ENCODE data around the gene ALS2CL. TPM values are rescaled to one million over a fixed set of nuclear protein-coding genes. Genes with fewer than 3 reads are reported as not detected.
"Not testable (repeated sequence)": the region's sequence is repeated elsewhere in the genome, so short reads cannot be mapped to it uniquely, and the experiment has no call there.

The ALS2CL gene, protein sequence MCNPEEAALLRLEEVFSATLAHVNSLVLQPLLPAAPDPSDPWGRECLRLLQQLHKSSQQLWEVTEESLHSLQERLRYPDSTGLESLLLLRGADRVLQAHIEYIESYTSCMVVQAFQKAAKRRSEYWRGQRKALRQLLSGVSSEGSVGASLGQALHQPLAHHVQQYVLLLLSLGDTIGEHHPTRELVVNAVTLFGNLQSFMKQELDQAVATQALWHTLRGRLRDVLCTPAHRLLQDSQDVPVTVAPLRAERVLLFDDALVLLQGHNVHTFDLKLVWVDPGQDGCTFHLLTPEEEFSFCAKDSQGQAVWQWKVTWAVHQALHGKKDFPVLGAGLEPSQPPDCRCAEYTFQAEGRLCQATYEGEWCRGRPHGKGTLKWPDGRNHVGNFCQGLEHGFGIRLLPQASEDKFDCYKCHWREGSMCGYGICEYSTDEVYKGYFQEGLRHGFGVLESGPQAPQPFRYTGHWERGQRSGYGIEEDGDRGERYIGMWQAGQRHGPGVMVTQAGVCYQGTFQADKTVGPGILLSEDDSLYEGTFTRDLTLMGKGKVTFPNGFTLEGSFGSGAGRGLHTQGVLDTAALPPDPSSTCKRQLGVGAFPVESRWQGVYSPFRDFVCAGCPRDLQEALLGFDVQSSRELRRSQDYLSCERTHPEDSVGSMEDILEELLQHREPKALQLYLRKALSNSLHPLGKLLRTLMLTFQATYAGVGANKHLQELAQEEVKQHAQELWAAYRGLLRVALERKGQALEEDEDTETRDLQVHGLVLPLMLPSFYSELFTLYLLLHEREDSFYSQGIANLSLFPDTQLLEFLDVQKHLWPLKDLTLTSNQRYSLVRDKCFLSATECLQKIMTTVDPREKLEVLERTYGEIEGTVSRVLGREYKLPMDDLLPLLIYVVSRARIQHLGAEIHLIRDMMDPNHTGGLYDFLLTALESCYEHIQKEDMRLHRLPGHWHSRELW
- total RNA-seq: 1 to 10 TPM; 6.9 to 7.4 TPM

DNA sequence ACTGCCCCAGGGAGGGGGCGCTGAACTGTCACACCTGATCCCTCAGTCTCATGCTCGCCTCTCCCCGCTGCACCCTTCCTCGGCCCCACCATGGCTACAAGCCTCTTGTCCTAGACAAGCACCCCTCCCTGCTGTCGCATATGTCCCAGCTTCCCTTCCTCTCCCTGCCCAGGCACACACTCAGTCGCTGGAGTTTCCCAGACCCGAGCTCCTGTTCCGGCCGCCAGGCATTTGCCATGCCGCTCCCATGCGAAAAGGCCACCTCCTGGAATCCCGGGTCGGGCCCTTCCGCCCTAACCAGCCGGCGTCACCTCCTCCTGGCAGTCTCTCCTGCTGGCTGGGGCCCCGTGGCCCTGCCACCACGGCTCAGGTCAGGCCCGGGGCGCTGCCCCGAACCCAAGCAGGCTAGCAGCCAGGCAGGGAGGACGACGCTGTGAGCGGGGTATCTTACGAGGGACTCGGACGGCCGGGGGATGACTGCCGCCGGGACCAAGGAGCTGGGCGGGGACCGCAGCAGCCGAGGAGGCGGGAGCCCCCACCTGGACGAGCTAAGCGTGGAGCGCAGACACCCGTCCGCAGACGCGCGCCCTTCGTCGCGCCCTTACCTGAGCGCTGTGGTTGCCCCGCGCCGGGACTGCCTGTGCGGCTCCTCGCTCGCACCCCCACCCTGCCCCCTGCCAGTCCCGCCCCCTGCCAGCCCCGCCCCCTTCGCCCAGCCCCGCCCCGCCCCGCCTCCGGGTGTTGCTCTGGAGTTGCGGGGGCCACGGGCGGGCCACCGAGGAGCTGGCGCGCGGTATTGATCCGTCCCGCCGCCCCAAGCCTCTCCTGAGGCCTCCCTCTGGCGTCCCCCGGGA is at the start of gene ALS2CL:
TSS of gene ALS2CL (minus strand) at position 642 of the 854 bp plus-strand sequence. CDS start 4,239 bp downstream, outside the sequence.
- Mint-ChIP-seq H3K4me3 (peak within 1 kb of the TSS; percentile 76), H3K4me1 (peaks cover 44% of the 10 kb centered on the region), H3K27ac (no peak within 1 kb of the TSS), H3K36me3 (ENCODE audit: low read depth) (no peaks in the 10 kb centered on the region), H3K27me3 (peaks cover 19% of the 10 kb centered on the region), H3K9me3 (no peaks in the 10 kb centered on the region)
- POLR2A ChIA-PET: no interaction called here
- CTCF ChIA-PET: interaction anchor here (1.0 kb wide), 1 partner anchor 231 kb away, joined by 3 read pairs; no protein-coding TSS in a partner anchor
- peak; percentile 71 for DNase-seq

DNA sequence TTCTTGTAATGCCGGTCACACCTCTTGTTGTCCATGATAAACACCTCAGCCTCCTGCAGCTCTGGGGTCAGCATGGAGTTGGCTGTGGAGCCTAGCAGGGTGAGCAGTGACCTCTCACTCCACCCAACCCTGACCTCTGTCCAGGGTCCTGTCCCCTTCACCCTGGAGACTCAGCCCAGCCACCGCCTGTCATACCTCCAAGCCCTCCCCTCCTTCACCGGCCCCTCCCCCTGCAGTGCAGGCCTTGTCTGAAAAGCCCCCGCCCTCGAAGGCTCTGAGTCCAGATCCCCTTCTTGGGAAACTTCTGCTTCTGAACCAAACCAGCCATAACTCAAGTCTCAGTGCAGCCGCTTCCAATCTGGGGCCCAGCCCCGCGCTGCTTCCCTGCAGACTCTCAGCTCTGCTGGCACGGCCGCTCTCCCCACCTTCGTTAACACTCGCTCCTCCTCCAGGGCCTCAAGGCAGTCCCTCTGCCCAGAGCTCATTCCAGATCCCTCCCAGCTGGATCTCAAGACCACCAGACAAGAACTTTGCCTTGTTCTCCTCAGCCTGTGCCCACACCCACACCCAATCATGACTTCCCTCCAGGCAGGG is 49.6 kb upstream of the ALS2CL start:
- H3K36me3 Mint-ChIP-seq (ENCODE audit: low read depth): no peaks in the 10 kb centered on the region
- H3K9me3 Mint-ChIP-seq: no peaks in the 10 kb centered on the region
- peaks cover 1% of the 10 kb centered on the region for H3K27me3 Mint-ChIP-seq
- no peak for DNase-seq
- H3K4me3 Mint-ChIP-seq: no peak overlapping the region
- POLR2A ChIA-PET: no interaction called here
- H3K27ac Mint-ChIP-seq: no peak overlapping the region
- H3K4me1 Mint-ChIP-seq: no peaks in the 10 kb centered on the region
- CTCF ChIA-PET: no interaction called here

DNA sequence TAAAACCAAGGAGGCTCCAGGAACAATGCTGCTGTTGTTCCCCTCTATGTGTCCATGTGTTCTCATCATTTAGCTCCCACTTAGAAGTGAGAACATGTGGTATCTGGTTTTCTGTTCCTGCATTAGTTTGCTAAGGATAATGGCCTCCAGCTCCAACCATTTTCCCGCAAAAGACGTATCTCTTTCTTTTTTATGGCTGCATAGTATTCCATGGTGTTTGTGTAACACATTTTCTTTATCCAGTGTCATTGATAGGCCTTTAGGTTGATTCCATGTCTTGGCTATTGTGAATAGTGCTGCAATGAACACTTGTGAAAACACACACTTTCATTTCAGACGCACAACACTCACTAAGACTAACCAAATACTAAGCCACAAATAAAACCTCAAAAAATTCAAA is 46.1 kb upstream of the ALS2CL start:
- POLR2A ChIA-PET; DNase-seq; H3K4me3 Mint-ChIP-seq; CTCF ChIA-PET; H3K36me3 Mint-ChIP-seq (ENCODE audit: low read depth); H3K9me3 Mint-ChIP-seq; H3K4me1 Mint-ChIP-seq; H3K27ac Mint-ChIP-seq; H3K27me3 Mint-ChIP-seq: not testable (repeated sequence)

DNA sequence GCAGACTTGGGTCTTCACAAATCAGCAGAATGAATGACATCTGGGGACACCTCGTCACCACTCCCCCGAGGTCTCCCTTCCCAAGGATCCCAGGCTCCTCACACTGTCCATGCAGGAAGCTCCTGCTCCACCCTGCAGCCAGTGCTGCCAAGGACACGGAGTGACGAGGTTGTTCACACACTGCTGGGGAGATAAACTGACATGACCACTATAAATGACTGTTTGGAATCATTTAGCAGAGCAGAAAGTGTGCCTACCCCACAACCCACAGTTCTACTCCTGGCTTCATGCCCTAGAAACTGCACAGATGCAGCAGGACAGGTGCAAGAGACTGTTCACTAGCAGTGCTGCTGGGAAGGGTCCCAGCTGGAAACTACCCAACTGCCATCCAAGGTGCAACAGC is 43.9 kb upstream of the ALS2CL start:
- Mint-ChIP-seq H3K27ac (no peak overlapping the region), H3K4me1 (no peaks in the 10 kb centered on the region), H3K9me3 (no peaks in the 10 kb centered on the region), H3K4me3 (no peak overlapping the region), H3K27me3 (peaks cover 5% of the 10 kb centered on the region), H3K36me3 (ENCODE audit: low read depth) (no peaks in the 10 kb centered on the region)
- no peak for DNase-seq
- ChIA-PET POLR2A (no interaction called here), CTCF (no interaction called here)

DNA sequence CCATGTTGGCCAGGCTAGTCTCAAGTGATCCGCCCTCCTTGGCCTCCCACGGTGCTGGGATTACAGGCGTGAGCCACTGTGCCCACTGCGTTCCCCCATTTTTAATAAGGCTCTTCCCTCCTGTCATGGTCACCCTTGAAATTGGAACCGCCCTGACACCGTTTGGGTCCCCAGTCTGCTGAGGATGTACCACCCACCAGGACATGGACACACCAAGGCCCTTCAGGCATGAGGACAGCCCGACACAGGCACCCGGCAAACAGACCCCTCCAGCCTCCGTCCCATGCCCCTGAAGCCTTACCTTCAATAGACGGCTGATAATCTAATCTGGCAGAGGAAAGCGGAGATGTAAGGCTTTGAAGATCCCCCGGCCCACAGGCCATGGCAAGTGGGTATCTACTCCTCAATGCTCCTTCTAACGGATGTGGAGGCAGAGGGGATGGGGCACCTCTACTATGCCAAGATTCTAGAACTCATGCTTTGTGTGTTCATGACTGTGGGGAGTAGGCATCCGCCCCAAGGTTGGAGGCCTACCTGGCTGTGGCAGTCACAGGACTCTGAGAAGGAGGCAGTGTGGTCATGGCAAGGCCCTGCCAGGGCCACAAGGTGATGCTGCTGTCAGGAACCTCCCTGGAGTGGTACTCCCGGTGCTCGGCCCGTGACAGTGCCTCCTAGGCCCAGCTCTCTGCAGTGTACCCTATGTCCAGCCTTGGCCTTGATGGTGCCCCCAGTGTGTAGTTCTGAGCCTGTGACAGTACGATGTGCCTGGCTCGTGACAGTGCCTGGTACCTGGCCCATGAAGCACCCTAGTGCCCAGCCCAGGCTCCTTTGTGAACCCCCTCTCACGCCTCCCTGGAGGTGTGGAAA is 42.8 kb upstream of the ALS2CL start:
- Mint-ChIP-seq H3K9me3 (no peaks in the 10 kb centered on the region), H3K27me3 (peaks cover 11% of the 10 kb centered on the region), H3K36me3 (ENCODE audit: low read depth) (no peaks in the 10 kb centered on the region), H3K4me1 (no peaks in the 10 kb centered on the region), H3K4me3 (no peak overlapping the region), H3K27ac (no peak overlapping the region)
- POLR2A ChIA-PET: no interaction called here
- DNase-seq: no peak
- CTCF ChIA-PET: interaction anchor here (0.6 to 1.3 kb wide), 3 partner anchors 111 to 688 kb away, joined by 3 read pairs; no protein-coding TSS in a partner anchor

DNA sequence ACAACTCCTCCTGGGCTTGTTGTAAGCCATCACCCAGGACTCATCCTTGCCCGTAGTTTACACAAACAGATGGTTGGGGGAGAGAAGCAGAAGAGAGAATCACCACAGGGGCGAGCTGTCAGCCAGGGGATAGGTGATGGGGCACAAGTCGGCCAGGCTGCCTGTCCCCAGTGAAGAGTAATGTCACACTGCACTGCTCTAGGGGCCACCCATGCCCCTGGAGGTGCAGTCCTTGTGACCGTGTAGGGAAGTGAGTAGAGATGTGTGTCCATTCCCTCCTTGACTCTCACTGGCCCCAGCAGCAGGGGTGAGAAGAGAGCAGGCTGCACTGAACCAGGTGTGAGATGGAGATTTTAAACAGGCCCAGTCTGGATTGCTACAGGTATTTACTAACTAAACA is 41.3 kb upstream of the ALS2CL start:
- Mint-ChIP-seq H3K4me3 (no peak overlapping the region), H3K27ac (no peak overlapping the region), H3K27me3 (peaks cover 12% of the 10 kb centered on the region), H3K9me3 (no peaks in the 10 kb centered on the region), H3K4me1 (no peaks in the 10 kb centered on the region), H3K36me3 (ENCODE audit: low read depth) (no peaks in the 10 kb centered on the region)
- CTCF ChIA-PET: interaction anchor here (0.8 kb wide), 1 partner anchor 9 kb away, joined by 3 read pairs; no protein-coding TSS in a partner anchor
- DNase-seq: no peak
- POLR2A ChIA-PET: no interaction called here

DNA sequence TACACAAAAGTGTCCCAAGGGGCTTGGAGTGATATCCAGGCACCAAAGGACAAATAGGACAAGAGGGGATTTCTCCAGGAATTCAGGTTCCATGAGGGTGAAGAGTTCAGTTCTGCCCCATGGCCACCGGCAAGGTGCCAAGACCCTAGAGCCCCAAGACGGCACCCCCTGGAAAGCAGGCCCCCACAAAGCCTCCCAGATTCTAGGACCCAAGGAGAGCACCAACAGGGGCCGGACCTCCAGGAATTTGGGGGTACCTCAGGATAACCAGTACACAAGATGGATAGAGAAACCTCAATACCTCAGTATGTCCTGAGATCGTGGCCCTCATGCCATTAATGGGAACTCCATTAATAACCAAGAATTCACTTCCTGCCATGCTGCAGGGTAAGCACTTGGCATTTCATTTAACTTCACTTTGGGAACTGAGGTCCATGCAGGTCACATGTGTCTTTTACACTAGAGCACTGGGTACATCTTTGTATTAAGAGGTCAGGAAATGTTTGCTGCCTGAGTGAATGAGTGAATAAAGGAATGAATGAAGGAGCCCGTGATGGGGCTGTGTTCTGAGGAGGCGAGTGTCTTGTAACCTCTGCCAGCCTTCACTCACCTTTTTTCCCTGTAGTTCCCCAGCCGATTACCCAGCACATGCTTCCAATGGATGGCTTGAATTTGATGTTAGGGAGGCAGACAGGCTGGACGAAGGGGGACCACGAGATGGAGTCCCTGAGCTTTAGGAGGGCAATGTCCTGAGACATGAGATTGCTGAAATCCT is 39.7 kb upstream of the ALS2CL start:
- Mint-ChIP-seq H3K9me3 (no peaks in the 10 kb centered on the region), H3K27ac (no peak overlapping the region), H3K27me3 (peaks cover 18% of the 10 kb centered on the region), H3K36me3 (ENCODE audit: low read depth) (no peaks in the 10 kb centered on the region), H3K4me3 (no peak overlapping the region), H3K4me1 (no peaks in the 10 kb centered on the region)
- CTCF ChIA-PET: no interaction called here
- POLR2A ChIA-PET: no interaction called here
- peak; percentile 5 for DNase-seq

DNA sequence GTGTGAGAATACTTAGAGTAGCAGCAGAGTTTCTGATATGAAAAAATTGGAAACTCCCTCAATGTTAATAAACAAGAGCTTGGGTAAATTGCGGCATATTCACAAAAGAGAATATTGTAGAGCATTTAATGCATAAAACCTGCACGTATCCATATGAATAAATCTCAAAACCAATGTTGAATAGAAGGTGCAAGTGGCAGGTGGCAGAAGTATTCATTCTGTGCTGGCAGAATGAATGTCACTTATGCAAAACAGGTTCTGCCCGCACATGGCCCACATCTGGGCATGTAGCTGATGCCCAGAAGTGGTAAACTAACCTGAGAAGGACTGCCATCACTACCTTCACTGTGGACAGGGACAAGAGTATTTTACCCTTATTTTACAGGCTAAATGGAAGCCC is 38.3 kb upstream of the ALS2CL start:
- ChIA-PET POLR2A (no interaction called here), CTCF (no interaction called here)
- no peaks in the 10 kb centered on the region for H3K36me3 Mint-ChIP-seq (ENCODE audit: low read depth)
- H3K27me3 Mint-ChIP-seq: peaks cover 18% of the 10 kb centered on the region
- no peak overlapping the region for H3K27ac Mint-ChIP-seq
- H3K4me3 Mint-ChIP-seq: no peak overlapping the region
- peak; percentile 6 for DNase-seq
- no peaks in the 10 kb centered on the region for H3K9me3 Mint-ChIP-seq
- no peaks in the 10 kb centered on the region for H3K4me1 Mint-ChIP-seq

DNA sequence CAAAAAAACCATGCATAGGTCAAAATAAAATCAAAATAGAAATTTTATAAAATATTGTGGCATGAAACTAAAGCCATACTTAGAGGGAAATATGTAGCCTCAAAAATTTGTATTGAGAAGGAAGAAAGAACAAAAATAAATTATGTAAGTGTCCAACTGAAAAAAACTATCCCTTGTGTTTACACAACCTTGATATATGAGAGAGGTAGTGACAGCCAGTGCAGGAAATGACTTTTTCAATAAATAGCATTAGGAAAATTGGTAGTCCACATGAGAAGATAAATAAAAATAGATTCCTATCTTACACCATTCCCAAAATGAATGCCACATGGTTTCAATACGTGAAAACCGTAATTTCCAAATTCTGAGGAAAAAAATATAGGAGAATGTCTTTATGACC is 37.3 kb upstream of the ALS2CL start:
- H3K36me3 Mint-ChIP-seq (ENCODE audit: low read depth): no peaks in the 10 kb centered on the region
- DNase-seq: no peak
- POLR2A ChIA-PET: no interaction called here
- CTCF ChIA-PET: no interaction called here
- H3K27ac Mint-ChIP-seq: no peak overlapping the region
- H3K4me1 Mint-ChIP-seq: no peaks in the 10 kb centered on the region
- H3K4me3 Mint-ChIP-seq: no peak overlapping the region
- no peaks in the 10 kb centered on the region for H3K9me3 Mint-ChIP-seq
- H3K27me3 Mint-ChIP-seq: peaks cover 19% of the 10 kb centered on the region

DNA sequence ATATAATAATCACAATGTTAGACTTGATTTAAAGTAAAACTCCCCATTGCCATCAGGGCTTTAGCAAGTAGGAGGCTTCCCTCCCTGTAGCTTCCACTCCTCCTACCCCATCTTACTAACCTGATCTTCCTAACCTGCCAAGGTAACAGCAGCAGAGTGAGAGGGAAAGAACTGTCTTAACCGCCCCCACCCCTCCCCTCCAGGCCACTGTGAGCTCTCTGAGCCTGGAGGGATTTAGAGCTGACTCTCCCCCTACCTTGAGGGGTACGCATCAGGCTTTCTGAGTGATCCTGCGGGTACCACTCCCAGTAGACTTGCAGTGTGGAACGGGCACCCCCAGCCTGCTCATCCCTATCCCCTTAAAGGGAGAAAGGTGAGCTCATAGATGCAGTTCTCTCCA is 35.6 kb upstream of the ALS2CL start:
- Mint-ChIP-seq H3K9me3 (no peaks in the 10 kb centered on the region), H3K4me1 (peaks cover 8% of the 10 kb centered on the region), H3K27me3 (peaks cover 20% of the 10 kb centered on the region), H3K36me3 (ENCODE audit: low read depth) (no peaks in the 10 kb centered on the region), H3K27ac (no peak overlapping the region), H3K4me3 (no peak overlapping the region)
- ChIA-PET POLR2A (no interaction called here), CTCF (no interaction called here)
- no peak for DNase-seq

DNA sequence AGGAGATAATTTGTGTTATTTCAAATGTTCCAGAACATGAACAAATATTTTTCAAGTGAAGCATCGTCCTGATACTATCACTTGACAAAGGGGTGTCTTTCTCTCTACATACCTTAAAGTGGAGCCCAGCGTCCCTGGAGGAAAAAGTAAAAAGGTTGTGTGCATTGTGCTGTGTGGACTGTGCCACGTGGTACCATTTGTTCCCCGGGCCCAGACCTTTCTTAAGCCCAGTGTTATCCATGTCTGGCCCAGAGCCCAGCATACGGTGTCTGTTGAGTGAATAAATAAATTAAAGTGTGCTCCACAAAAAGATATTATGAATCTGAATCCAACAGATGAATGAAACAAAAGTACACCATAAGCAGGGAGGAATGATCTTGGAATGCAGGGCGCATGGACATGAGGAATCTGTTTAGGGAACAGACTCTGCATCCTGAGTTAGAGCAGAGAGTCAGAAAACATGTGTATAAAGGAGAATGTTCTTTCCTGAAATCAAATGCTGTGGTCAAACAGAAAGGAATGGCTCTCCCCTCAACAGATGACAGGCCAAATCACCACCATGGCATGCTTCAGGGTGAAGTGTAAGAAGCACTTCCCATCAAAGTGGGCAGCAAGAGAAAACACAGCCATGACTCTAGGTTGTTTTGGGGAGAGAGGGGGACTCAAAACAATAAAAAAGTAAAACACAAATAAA is 32.3 kb upstream of the ALS2CL start:
- peak; percentile 7 for DNase-seq
- ChIA-PET POLR2A (no interaction called here), CTCF (no interaction called here)
- Mint-ChIP-seq H3K4me3 (no peak overlapping the region), H3K27me3 (peaks cover 17% of the 10 kb centered on the region), H3K9me3 (peaks cover 4% of the 10 kb centered on the region), H3K36me3 (ENCODE audit: low read depth) (no peaks in the 10 kb centered on the region), H3K27ac (no peak overlapping the region), H3K4me1 (peaks cover 10% of the 10 kb centered on the region)

All from activated CD4-positive, alpha-beta memory T cell treated with anti-CD3 and anti-CD28 coated beads, Interleukin-2, amount 10 ng/mL, durations not matched to agents 7 days and 5 days (primary cell).